IPS-11a (cell line): Measurements from ENCODE around the gene UNC5CL.
"Not testable (repeated sequence)": the region's sequence is repeated elsewhere in the genome, so short reads cannot be mapped to it uniquely, and the experiment has no call there.

ENCODE experiments used
- H3K4me3 ChIP-seq: one replicate; pipeline ENCODE4 v1.5.1; 2013; ENCODE audit warnings: low read depth, low read length, control low read depth

Gene UNC5CL

GRCh38 chr6:41011673-41012072 is 27.3 kb downstream of the UNC5CL start:
- no peak overlapping the region for H3K4me3 ChIP-seq

- H3K4me3 ChIP-seq = no peak overlapping the region
Measured at GRCh38 chr6:41009669-41010068, 29.4 kb downstream of the UNC5CL start.

- no peak overlapping the region for H3K4me3 ChIP-seq
Measured at GRCh38 chr6:41008011-41008410, 31.0 kb downstream of the UNC5CL start.

DNA sequence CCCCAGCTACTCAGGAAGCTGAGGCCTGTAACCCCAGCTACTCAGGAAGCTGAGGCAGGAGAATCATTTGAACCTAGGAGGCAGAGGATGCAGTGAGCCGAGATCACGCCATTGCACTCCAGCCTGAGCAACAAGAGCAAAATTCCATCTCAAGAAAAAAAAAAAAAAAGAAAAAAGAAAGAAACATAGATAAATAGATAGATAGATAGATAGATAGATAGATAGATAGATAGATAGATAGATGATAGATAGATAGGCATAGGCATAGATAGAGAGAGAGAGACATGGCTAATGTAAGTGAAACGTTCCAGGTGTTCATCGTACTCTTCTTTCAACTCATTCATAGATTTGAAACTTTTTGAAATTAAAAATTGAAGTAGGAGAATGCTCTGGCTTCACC is 32.0 kb downstream of the UNC5CL start:
- not testable (repeated sequence) for H3K4me3 ChIP-seq

GRCh38 chr6:41006217-41006616 is 32.8 kb downstream of the UNC5CL start:
- H3K4me3 ChIP-seq = not testable (repeated sequence)

- no peak overlapping the region for H3K4me3 ChIP-seq
Measured at GRCh38 chr6:41002168-41002567, 36.9 kb downstream of the UNC5CL start.

GRCh38 chr6:41000248-41000647 is 38.8 kb downstream of the UNC5CL start:
- H3K4me3 ChIP-seq = no peak overlapping the region

GRCh38 chr6:40999569-40999968 is 39.5 kb downstream of the UNC5CL start:
- no peak overlapping the region for H3K4me3 ChIP-seq

GRCh38 chr6:40998661-40999060 is 40.4 kb downstream of the UNC5CL start:
- no peak overlapping the region for H3K4me3 ChIP-seq

DNA sequence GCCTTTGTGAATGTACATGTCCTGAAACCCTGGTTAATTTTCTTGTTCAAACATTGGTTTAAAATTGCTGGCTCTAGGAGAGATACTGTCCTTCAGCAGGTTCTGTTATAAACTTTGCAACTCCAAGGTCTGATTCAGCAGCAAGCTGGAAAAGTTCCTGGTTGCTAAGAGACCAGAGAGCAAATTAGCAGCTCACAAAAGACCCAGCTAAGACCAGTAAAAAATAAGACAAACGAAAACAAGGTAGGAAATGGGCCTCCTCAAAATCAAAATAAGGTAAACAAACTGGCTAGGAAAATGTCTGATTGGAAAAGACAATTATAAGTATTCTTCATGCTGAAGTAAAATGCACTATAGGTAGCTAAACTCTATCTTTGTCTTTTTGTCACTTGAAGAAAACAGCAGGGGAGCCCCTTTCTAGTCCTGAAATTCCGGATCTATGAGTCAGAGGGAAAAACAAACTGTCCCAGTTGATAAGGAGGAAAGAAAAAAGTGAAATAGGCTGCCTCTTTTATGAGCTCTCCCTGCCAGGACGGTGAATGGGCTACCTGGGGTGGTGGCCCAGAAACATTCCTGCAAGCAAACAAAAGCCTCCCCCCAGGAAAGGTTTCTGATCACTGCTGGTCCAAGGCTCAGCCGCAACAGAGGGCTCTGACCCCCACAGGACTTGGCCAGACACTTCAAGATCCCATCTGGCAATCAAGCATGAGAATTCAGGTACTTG is 41.6 kb downstream of the UNC5CL start:
- no peak overlapping the region for H3K4me3 ChIP-seq

GRCh38 chr6:40996591-40997233 is 42.3 kb downstream of the UNC5CL start:
- H3K4me3 ChIP-seq = no peak overlapping the region

GRCh38 chr6:40992746-40993145 is 46.3 kb downstream of the UNC5CL start:
- H3K4me3 ChIP-seq = no peak overlapping the region

GRCh38 chr6:40990301-40990700 is 48.7 kb downstream of the UNC5CL start:
- H3K4me3 ChIP-seq = no peak overlapping the region

DNA sequence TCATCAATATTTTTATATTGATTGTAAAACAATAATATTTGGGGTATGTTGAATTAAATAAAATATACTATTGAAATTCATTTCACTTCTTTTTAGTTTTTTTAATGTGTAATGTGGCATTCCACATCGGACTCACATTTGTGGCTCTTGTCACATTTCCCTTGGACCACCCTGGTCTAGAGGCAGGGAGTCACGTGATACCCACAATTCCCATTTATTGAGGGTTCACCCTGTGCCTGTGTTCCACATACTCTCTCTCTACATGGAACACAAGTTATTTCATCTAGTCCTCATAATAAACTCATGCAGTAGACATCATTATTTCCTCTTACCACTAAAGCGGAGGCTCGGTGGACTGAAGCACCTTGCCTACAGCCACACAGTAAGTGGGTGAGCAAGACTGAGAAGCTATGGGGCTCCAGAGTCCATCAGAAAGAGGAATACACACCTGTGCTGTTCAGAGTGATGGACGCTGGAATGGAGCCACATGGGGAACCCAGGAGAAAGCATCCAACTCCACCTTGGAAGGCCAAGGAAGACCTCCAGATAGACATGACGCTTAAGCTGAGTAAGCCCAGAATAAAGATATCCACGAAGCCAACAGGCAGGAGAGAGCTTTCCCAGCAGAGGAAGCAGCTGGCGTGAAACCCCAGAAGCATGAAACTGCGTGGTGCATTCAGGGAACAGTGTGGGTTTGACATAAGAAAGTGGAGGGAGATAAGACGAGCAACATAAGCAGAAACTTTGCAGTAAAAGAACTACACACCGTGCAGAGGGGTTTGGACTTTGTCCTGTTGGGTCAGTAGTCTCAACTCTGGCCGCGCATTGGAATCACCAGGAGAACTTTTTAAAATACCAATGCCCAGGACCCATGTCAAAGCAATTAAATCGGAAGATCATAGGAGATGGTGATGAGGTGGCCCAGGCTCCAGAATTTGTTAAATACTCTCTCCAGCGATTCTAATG is 49.5 kb downstream of the UNC5CL start:
- no peak overlapping the region for H3K4me3 ChIP-seq

- no peak overlapping the region for H3K4me3 ChIP-seq
Measured at GRCh38 chr6:40988634-40989033, 50.4 kb downstream of the UNC5CL start.

DNA sequence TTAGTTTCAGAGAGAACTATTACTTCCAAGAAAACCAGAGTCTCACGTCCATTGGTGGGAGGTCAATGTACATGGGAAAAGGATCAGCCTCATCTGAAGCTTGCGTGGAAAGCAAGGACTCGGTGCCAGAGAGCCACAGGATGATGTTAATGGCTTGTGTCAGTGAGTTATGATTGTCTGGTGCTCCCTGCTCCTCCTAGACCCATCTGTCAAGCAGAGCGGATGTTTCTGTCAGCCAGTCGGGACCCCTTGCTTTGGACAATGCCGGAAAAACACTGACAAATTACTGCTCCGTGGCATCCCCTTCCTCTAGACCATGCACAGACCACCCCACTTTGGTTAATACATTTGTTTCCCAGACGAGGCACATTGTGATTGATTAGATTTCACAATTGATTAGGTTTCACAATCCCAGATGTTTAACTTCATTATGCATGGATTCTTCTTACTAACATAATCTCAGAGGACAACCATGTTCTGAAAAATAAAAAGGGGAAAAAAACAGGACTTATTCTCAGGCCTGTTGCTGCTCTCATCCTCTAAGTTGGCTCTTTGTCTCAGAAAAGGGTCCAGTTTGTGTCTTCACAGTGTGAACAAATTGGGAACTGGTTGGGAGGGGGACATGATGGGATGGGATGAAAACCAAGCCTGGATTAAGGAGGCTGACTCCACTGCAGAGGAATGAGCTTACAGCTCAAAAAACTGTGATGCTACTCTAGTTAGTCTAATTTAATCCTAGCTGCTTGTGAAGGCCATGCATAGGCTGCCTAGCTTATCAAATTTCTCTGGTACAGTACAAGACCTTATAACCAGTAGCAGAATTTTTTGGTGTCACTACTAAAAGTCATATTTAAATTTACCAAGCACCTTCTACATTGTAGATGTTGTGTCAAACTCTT is 51.9 kb downstream of the UNC5CL start:
- no peak overlapping the region for H3K4me3 ChIP-seq

DNA sequence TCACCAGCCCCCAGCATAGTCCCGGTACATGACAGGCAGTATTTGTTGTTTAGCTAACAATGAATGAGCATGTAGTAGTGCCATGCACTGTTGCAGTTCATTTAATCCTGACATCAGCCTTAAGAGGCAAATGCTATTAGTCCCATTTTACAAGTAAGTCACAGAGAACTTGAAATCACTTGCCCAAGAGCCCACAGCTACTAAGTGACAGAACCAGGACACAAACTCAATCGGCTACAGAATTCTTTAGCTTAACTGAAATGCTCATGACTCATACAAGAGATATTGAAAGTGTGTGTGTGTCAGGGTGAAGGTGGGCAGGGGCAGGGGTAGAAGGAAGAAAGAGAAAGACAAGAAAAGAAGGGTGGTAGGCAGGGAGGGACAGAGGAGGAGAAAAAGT is 52.7 kb downstream of the UNC5CL start:
- H3K4me3 ChIP-seq = no peak overlapping the region

GRCh38 chr6:40983752-40984151 is 55.3 kb downstream of the UNC5CL start:
- H3K4me3 ChIP-seq = no peak overlapping the region

DNA sequence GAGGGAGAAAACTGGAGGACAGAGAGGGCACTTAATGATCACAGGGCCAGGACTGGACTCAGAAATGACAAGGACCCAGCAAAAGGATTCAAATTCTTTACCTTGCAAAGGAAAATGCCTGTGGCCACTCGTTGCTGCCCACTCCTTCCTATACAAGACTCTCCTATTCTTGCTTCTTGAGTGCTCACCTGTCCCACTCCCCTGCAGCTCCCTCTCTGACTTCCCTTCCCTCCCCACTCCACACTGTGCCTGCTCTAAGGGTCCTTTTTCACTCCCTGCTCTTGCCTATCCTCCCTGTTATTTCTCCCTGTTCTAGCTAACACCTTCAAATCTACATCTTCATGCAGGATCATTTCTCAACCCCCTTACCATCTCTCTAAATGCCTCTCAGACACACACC is 56.1 kb downstream of the UNC5CL start:
- H3K4me3 ChIP-seq = no peak overlapping the region

DNA sequence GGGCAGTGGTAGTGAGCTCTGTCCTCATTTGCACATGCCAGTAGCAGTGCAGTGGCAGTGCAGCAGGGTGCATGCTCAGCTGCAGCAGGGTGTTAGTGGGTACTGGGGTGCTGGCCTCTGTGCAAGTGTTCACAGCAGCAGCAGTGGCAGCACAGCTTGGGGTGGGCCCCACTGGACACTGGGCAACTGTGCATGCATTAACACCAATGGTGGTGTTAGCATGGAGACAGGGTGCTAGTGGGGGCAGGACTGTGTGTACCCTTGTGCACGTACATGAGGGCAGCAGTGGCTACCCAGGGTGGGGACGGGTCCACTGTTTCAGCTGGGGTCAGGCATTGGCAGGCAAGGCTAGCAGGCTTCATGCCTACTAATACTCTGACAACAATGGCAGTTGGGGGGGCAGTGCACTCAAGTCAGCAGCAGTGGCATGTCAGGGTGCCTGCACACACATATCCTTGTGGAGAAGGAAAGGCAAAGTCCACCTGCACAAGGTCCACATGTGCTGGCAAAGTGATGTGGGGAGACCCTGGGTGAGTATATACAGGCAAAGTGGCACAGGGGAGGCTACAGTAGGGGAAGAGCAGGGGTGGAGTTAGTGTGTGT is 60.2 kb downstream of the UNC5CL start:
- no peak overlapping the region for H3K4me3 ChIP-seq
